ENCODE measurements around the gene SIK3. TPM values are rescaled to one million over a fixed set of nuclear protein-coding genes. Genes with fewer than 3 reads are reported as not detected.
A peak's percentile ranks its signal among the peaks of the same experiment; 100 is the strongest.
"Not testable (repeated sequence)": the region's sequence is repeated elsewhere in the genome, so short reads cannot be mapped to it uniquely, and the experiment has no call there.

SIK3 gene
- total RNA-seq, 1 experiment from 2014 or later = 9.2 TPM

GRCh38 chr11:117062498-117062897 lies 35.7 kb downstream of the SIK3 start:
- in situ Hi-C loops (cut with HindIII; ENCODE audit: low pct_unique_long_range_greater_than_20kb, low sequenced_read_pairs) = no loop called here

GRCh38 chr11:117061256-117061655 lies 37.0 kb downstream of the SIK3 start:
- DNase-seq (ENCODE audit: low read depth, low spot score) = no peak
- in situ Hi-C loops (cut with HindIII; ENCODE audit: low pct_unique_long_range_greater_than_20kb, low sequenced_read_pairs) = no loop called here

More at GRCh38 chr11:117062498-117062897, 35.7 kb downstream of the SIK3 start:
- DNase-seq (ENCODE audit: low read depth, low spot score) = no peak

- in situ Hi-C loops (cut with HindIII; ENCODE audit: low pct_unique_long_range_greater_than_20kb, low sequenced_read_pairs) = no loop called here
- no peak for DNase-seq (ENCODE audit: low read depth, low spot score)
Measured at GRCh38 chr11:117059611-117060148, 38.5 kb downstream of the SIK3 start.

- in situ Hi-C loops (cut with HindIII; ENCODE audit: low pct_unique_long_range_greater_than_20kb, low sequenced_read_pairs) = no loop called here
- peak; percentile 58 for DNase-seq (ENCODE audit: low read depth, low spot score)
Measured at GRCh38 chr11:117058761-117059261, 39.4 kb downstream of the SIK3 start.

- DNase-seq (ENCODE audit: low read depth, low spot score) = no peak
- in situ Hi-C loops (cut with HindIII; ENCODE audit: low pct_unique_long_range_greater_than_20kb, low sequenced_read_pairs) = no loop called here
Measured at GRCh38 chr11:117057727-117058126, 40.5 kb downstream of the SIK3 start.

GRCh38 chr11:117057317-117057716 lies 40.9 kb downstream of the SIK3 start:
- in situ Hi-C loops (cut with HindIII; ENCODE audit: low pct_unique_long_range_greater_than_20kb, low sequenced_read_pairs) = no loop called here
- no peak for DNase-seq (ENCODE audit: low read depth, low spot score)

GRCh38 chr11:117055469-117055868 lies 42.8 kb downstream of the SIK3 start:
- DNase-seq (ENCODE audit: low read depth, low spot score) = peak; percentile 16
- in situ Hi-C loops (cut with HindIII; ENCODE audit: low pct_unique_long_range_greater_than_20kb, low sequenced_read_pairs) = no loop called here

GRCh38 chr11:117054382-117054781 lies 43.8 kb downstream of the SIK3 start:
- no peak for DNase-seq (ENCODE audit: low read depth, low spot score)
- in situ Hi-C loops (cut with HindIII; ENCODE audit: low pct_unique_long_range_greater_than_20kb, low sequenced_read_pairs) = no loop called here

GRCh38 chr11:117052196-117053149 lies 45.8 kb downstream of the SIK3 start:
- in situ Hi-C loops (cut with HindIII; ENCODE audit: low pct_unique_long_range_greater_than_20kb, low sequenced_read_pairs) = no loop called here
- no peak for DNase-seq (ENCODE audit: low read depth, low spot score)

GRCh38 chr11:117050121-117050520 lies 48.1 kb downstream of the SIK3 start:
- DNase-seq (ENCODE audit: low read depth, low spot score) = not testable (repeated sequence)

GRCh38 chr11:117046627-117047026 lies 51.6 kb downstream of the SIK3 start:
- in situ Hi-C loops (cut with HindIII; ENCODE audit: low pct_unique_long_range_greater_than_20kb, low sequenced_read_pairs); DNase-seq (ENCODE audit: low read depth, low spot score): not testable (repeated sequence)

More at GRCh38 chr11:117050121-117050520, 48.1 kb downstream of the SIK3 start:
- in situ Hi-C loops (cut with HindIII; ENCODE audit: low pct_unique_long_range_greater_than_20kb, low sequenced_read_pairs) = not testable (repeated sequence)

- peak; percentile 85 for DNase-seq (ENCODE audit: low read depth, low spot score)
- in situ Hi-C loops (cut with HindIII; ENCODE audit: low pct_unique_long_range_greater_than_20kb, low sequenced_read_pairs) = no loop called here
Measured at GRCh38 chr11:117045956-117046355, 52.3 kb downstream of the SIK3 start.

GRCh38 chr11:117045196-117045595 lies 53.0 kb downstream of the SIK3 start:
- in situ Hi-C loops (cut with HindIII; ENCODE audit: low pct_unique_long_range_greater_than_20kb, low sequenced_read_pairs) = no loop called here
- peak; percentile 26 for DNase-seq (ENCODE audit: low read depth, low spot score)

- DNase-seq (ENCODE audit: low read depth, low spot score) = no peak
Measured at GRCh38 chr11:117044287-117045035, 53.8 kb downstream of the SIK3 start.

GRCh38 chr11:117042689-117043088 lies 55.5 kb downstream of the SIK3 start:
- in situ Hi-C loops (cut with HindIII; ENCODE audit: low pct_unique_long_range_greater_than_20kb, low sequenced_read_pairs) = no loop called here
- no peak for DNase-seq (ENCODE audit: low read depth, low spot score)

More at GRCh38 chr11:117044287-117045035, 53.8 kb downstream of the SIK3 start:
- in situ Hi-C loops (cut with HindIII; ENCODE audit: low pct_unique_long_range_greater_than_20kb, low sequenced_read_pairs) = no loop called here

GRCh38 chr11:117039900-117040299 lies 58.3 kb downstream of the SIK3 start:
- in situ Hi-C loops (cut with HindIII; ENCODE audit: low pct_unique_long_range_greater_than_20kb, low sequenced_read_pairs) = no loop called here
- no peak for DNase-seq (ENCODE audit: low read depth, low spot score)

GRCh38 chr11:117039270-117039669 lies 59.0 kb downstream of the SIK3 start:
- no peak for DNase-seq (ENCODE audit: low read depth, low spot score)
- in situ Hi-C loops (cut with HindIII; ENCODE audit: low pct_unique_long_range_greater_than_20kb, low sequenced_read_pairs) = no loop called here

GRCh38 chr11:117037975-117038350 lies 60.3 kb downstream of the SIK3 start:
- in situ Hi-C loops (cut with HindIII; ENCODE audit: low pct_unique_long_range_greater_than_20kb, low sequenced_read_pairs) = no loop called here
- DNase-seq (ENCODE audit: low read depth, low spot score) = no peak
